ENCODE measurements around the gene ZCCHC10. TPM values are rescaled to one million over a fixed set of nuclear protein-coding genes. Genes with fewer than 3 reads are reported as not detected.

ZCCHC10 gene
- total and polyA plus RNA-seq, 9 of the 15 experiments (the other 6 are each of a cell fraction or from before 2014, with no cell fraction given): 11.9 to 146 (median 51.8) TPM

GRCh38 chr5:133062276-133062675 is 35.9 kb upstream of the ZCCHC10 start (continued):
- TF ChIP-seq DEAF1 (CRISPR knock-in tag; IDR thresholded peaks at IDR 0.05) (no peak), ZNF444 (CRISPR knock-in tag; IDR thresholded peaks at IDR 0.05) (no peak), MTA2 (IDR thresholded peaks at IDR 0.05; ENCODE audit: low read depth) (no peak), NR2F6 (CRISPR knock-in tag; IDR thresholded peaks at IDR 0.05) (no peak), ZNF175 (CRISPR knock-in tag; IDR thresholded peaks at IDR 0.05; ENCODE audit: low read depth) (no peak), MEIS2 (IDR thresholded peaks at IDR 0.05; ENCODE audit: partially characterized antibody) (no peak)

DNA sequence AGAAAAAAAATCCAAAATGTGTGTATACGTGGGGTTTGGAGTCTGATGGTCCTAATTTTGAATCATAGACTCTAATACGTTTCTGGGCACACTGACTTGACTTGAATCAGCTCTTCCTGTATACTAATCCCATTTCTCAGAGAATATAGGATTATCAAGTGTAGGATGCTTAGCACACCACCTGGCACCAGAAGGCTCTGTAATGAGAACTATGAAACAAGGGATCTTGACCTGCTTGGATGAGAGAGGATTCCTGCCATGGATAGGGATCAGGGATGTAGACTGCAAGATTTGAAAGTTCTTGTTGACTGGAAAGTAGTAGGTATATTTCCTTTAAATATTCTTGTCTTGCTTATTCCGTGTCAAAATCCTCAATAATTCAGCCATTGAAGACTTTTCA is 33.3 kb upstream of the ZCCHC10 start:
- no peak for DNase-seq (ENCODE audit: extremely low read depth in 1 of 4, low spot score in 3 of 4)
- in situ Hi-C loops (cut with MboI) (no loop called here), intact Hi-C loops (cut with micrococcal nuclease) (no loop called here)
- Histone ChIP-seq H3K36me3 (ENCODE audit: control insufficient read depth, insufficient read depth, low read length) (peaks cover 58% of the 10 kb centered on the region), H3K4me2 (ENCODE audit: insufficient read depth, low read length) (no peak overlapping the region), H3K9me3 (replicated peaks; ENCODE audit: control insufficient read depth, insufficient read depth, low read depth, low read length) (no peaks in the 10 kb centered on the region), H3K4me3 (no peak overlapping the region), H3K27ac (ENCODE audit: extremely low read depth, low read depth, low read length) (no peak overlapping the region), H3K79me2 (ENCODE audit: control insufficient read depth, insufficient read depth, low read length) (peaks cover 94% of the 10 kb centered on the region), H2AFZ (ENCODE audit: low read depth, low read length) (no peak overlapping the region), H3K9ac (ENCODE audit: insufficient read depth in 1 of 2, low read depth in 2 of 2, low read length in 2 of 2) (no peak overlapping the region), H3K4me1 (replicated peaks in 1 of 2; ENCODE audit: control insufficient read depth in 2 of 2, insufficient read depth in 2 of 2, low read length in 2 of 2) (peaks cover 0 to 5% of the 10 kb centered on the region in 2 experiments; a peak in 2 of 5 replicates), H3K9me1 (ENCODE audit: control insufficient read depth, insufficient read depth, low read length) (no peaks in the 10 kb centered on the region), H3K27me3 (ENCODE audit: control insufficient read depth in 2 of 2, insufficient read depth in 2 of 2, low read length in 2 of 2) (no peaks in the 10 kb centered on the region), H4K20me1 (replicated peaks; ENCODE audit: control insufficient read depth, insufficient read depth, low read length) (peaks cover 33% of the 10 kb centered on the region)
- BruUV-seq (replicated peaks): no TSS peak
- 76% methylated on average over 3 of the region's 3 CpGs for WGBS (ENCODE audit: insufficient coverage, low coverage, missing lambda C conversion rate)
- ChIA-PET POLR2A (interaction anchor here (0.6 to 1.1 kb wide), 3 partner anchors 18 to 21 kb away, joined by 3 to 4 read pairs (median 4); no protein-coding TSS in a partner anchor), CTCF (ENCODE audit: low intra/inter-chr PET ratio) (no interaction called here)
- no peak; the same call in 2 of the 3 replicates for ATAC-seq
- FAIRE-seq: no peak
- TF ChIP-seq CCNT2 (IDR thresholded peaks at IDR 0.05; ENCODE audit: borderline replicate concordance, extremely low read depth, insufficient read length, low read depth, low read length) (no peak), ZNF436 (CRISPR knock-in tag; IDR thresholded peaks at IDR 0.05) (no peak), JUND (IDR thresholded peaks at IDR 0.05; ENCODE audit: borderline replicate concordance, low read depth, low read length) (no peak), JUND (tag; IDR thresholded peaks at IDR 0.05; ENCODE audit: borderline replicate concordance, low read depth, low read length) (no peak), MED1 (CRISPR knock-in tag; IDR thresholded peaks at IDR 0.05; ENCODE audit: borderline replicate concordance) (no peak), SAP30 (IDR thresholded peaks at IDR 0.05; ENCODE audit: borderline replicate concordance, insufficient read depth, low read depth, low read length, poor library complexity, severe bottlenecking) (no peak)
- TF ChIP-seq, protein P1, sequence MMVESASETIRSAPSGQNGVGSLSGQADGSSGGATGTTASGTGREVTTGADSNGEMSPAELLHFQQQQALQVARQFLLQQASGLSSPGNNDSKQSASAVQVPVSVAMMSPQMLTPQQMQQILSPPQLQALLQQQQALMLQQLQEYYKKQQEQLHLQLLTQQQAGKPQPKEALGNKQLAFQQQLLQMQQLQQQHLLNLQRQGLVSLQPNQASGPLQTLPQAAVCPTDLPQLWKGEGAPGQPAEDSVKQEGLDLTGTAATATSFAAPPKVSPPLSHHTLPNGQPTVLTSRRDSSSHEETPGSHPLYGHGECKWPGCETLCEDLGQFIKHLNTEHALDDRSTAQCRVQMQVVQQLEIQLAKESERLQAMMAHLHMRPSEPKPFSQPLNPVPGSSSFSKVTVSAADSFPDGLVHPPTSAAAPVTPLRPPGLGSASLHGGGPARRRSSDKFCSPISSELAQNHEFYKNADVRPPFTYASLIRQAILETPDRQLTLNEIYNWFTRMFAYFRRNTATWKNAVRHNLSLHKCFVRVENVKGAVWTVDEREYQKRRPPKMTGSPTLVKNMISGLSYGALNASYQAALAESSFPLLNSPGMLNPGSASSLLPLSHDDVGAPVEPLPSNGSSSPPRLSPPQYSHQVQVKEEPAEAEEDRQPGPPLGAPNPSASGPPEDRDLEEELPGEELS (CRISPR knock-in tag; IDR thresholded peaks at IDR 0.05; ENCODE audit: borderline replicate concordance): no peak
